Prostate gland (tissue), 2 donors: ENCODE results near the gene RIPPLY1. TPM values are rescaled to one million over a fixed set of nuclear protein-coding genes. Genes with fewer than 3 reads are reported as not detected.

Experiments
- DNase-seq: peaks from one replicate; pipeline ENCODE4 v3.0.0-alpha.2; 2019; ENCODE audit warnings: low spot score
- H3K27ac ChIP-seq, 2 donors: fragments of 200-600 bp; sonication (generic); 2 replicates each; pipeline ENCODE4 v1.5.1; 2017 to 2019
- H3K27me3 ChIP-seq: fragments of 200-600 bp; sonication (generic); replicated peaks from 2 replicates; pipeline ENCODE4 v1.5.1; 2019; ENCODE audit not compliant: insufficient read depth
- H3K36me3 ChIP-seq, 2 donors: fragments of 200-600 bp; sonication (generic); 1 replicate in 1 of 2; 2 replicates in 1 of 2; pipeline versions ENCODE4 v1.5.1 to v1.8.1; 2017 to 2019
- H3K4me1 ChIP-seq: fragments of 200-600 bp; sonication (generic); replicated peaks from 2 replicates; pipeline ENCODE4 v1.5.1; 2019
- H3K4me3 ChIP-seq, 2 donors: fragments of 200-600 bp; sonication (generic); 2 replicates each; pipeline ENCODE4 v1.5.1; 2017 to 2019
- H3K9me3 ChIP-seq: fragments of 200-600 bp; sonication (generic); 2 replicates; pipeline ENCODE4 v1.5.1; 2017
- CTCF ChIP-seq, 4 experiments: fragments of 200-600 bp in 2 of 4; fragments of 450-650 bp in 2 of 4; sonication (generic) in 2 of 4; IDR thresholded peaks; 1 replicate in 3 of 4; 2 replicates in 1 of 4; pipeline ENCODE4 v1.5.1; 2016 to 2019; ENCODE audit warnings: antibody characterized with exemption in 4 of 4, mild to moderate bottlenecking in 2 of 4, moderate library complexity in 2 of 4
- POLR2A ChIP-seq: fragments of 450-650 bp; IDR thresholded peaks from one replicate; pipeline ENCODE4 v1.6.1; 2016; ENCODE audit warnings: antibody characterized with exemption, mild to moderate bottlenecking
- POLR2AphosphoS5 ChIP-seq: sonication (generic); formaldehyde crosslinking; IDR thresholded peaks from one replicate; pipeline ENCODE4 v1.6.1; 2017; ENCODE audit warnings: antibody characterized with exemption
- WGBS: methylation state at CpG from one replicate; pipeline ENCODE4 v1.1.5; 2018; 5-methylcytosine and 5-hydroxymethylcytosine counted together
- intact Hi-C: fragments of 100-400 bp; cut with DNase I; formaldehyde crosslinking; loops from one replicate; pipeline ENCODE4 v1.14.2; 2022
- total RNA-seq, 2 donors: library from RNA; depleted of rRNA; stranded (reverse); fragments of >200 nt; gene quantifications; one replicate each; pipeline ENCODE4 v1.1.0, GENCODE V29; 2016

RIPPLY1 gene
- total RNA-seq, 2 donors from 2014 or later = not detected

- H3K36me3 ChIP-seq = no peaks in the 10 kb centered on the region
- TF ChIP-seq CTCF (IDR thresholded peaks at IDR 0.05) (no peak), POLR2A (no peak), POLR2AphosphoS5 (no peak)
- H3K4me3 ChIP-seq = no peak overlapping the region
- no peak overlapping the region for H3K27ac ChIP-seq
- DNase-seq = no peak
- intact Hi-C loops = no loop called here
- H3K9me3 ChIP-seq = no peaks in the 10 kb centered on the region
- H3K4me1 ChIP-seq = no peaks in the 10 kb centered on the region
- H3K27me3 ChIP-seq = no peaks in the 10 kb centered on the region
- 83% methylated on average over 2 of the region's 2 CpGs for WGBS
These were observed 18.5 kb upstream of the RIPPLY1 start for GRCh38 chrX:106921637-106922036.

GRCh38 chrX:106919932-106920452, 16.9 kb upstream of the RIPPLY1 start, which contains the start of gene CLDN2:
CLDN2 (plus strand) TSS chrX:106920402; CDS start chrX:106928229, 7,827 bp downstream.
- Histone ChIP-seq H3K27ac (no peak within 1 kb of the TSS), H3K36me3 (no peaks in the 10 kb centered on the region), H3K4me1 (no peaks in the 10 kb centered on the region), H3K4me3 (no peak within 1 kb of the TSS), H3K27me3 (no peaks in the 10 kb centered on the region), H3K9me3 (no peaks in the 10 kb centered on the region)
- intact Hi-C loops = no loop called here
- TF ChIP-seq CTCF (IDR thresholded peaks at IDR 0.05) = no peak
- no peak for TF ChIP-seq POLR2A
- TF ChIP-seq POLR2AphosphoS5 = no peak
- DNase-seq = no peak
- 38% methylated on average over 2 of the region's 2 CpGs for WGBS

DNA sequence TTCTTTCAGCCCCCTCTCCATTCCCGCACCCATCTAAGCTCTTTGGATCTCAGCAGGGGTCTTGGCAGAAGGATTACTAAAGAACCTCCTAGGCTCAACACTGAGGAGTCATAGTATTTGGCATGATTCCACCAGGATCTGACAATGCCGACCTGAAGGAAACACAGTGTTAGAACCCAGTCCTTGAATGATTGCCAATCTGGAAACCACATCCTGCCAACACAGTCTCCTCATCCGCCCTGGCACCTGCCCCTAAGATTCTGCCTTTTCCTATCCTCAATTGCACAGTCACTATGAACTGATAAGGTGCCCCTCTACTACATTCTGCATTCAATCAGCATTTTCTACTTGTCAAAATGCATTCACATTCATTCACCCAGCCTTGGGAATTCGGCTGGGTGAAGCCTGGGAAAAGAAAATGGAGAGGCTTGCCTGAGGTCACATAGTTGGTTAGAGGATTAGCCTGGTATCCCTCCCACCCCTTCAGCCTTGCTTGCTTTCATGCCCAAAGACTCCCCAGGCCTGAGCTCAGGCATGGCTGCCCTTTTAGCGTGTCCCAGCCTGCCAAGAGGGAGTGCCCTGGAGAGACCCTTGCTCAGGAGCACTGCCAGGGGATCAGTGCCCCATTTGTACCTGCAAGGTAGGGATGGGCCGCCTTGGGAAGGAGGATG, 14.8 kb upstream of the RIPPLY1 start:
- Histone ChIP-seq H3K9me3 (no peaks in the 10 kb centered on the region), H3K36me3 (no peaks in the 10 kb centered on the region), H3K4me1 (no peaks in the 10 kb centered on the region), H3K4me3 (no peak overlapping the region), H3K27ac (no peak overlapping the region), H3K27me3 (no peaks in the 10 kb centered on the region)
- intact Hi-C loops = no loop called here
- TF ChIP-seq POLR2AphosphoS5 (no peak), POLR2A (no peak), CTCF (IDR thresholded peaks at IDR 0.05) (no peak)
- DNase-seq = no peak
- 49% methylated on average over 6 of the region's 6 CpGs for WGBS

DNA sequence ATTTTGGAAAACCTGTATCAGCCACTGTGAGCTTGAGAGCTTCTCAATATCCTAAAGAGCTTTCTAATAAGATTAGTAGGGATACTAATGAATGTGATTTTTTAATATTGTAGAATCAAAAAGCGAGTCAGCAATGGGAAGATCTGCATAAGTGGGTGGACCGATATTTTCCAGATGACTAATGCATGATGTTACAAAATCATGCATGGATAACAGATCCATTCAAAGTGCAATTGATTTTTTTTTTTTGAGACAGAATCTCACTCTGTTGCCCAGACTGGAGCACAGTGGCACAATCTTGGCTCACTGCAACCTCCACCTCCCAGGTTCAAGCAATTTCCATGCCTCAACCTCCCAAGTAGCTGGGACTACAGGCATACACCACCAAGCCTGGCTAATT, 9.7 kb upstream of the RIPPLY1 start:
- Histone ChIP-seq H3K27me3 (no peaks in the 10 kb centered on the region), H3K27ac (no peak overlapping the region), H3K9me3 (no peaks in the 10 kb centered on the region), H3K4me1 (no peaks in the 10 kb centered on the region), H3K36me3 (no peaks in the 10 kb centered on the region), H3K4me3 (no peak overlapping the region)
- WGBS = 93% methylated on average over 2 of the region's 2 CpGs
- no peak for TF ChIP-seq CTCF (IDR thresholded peaks at IDR 0.05)
- no peak for TF ChIP-seq POLR2A
- no peak for TF ChIP-seq POLR2AphosphoS5
- intact Hi-C loops = no loop called here
- no peak for DNase-seq

DNA sequence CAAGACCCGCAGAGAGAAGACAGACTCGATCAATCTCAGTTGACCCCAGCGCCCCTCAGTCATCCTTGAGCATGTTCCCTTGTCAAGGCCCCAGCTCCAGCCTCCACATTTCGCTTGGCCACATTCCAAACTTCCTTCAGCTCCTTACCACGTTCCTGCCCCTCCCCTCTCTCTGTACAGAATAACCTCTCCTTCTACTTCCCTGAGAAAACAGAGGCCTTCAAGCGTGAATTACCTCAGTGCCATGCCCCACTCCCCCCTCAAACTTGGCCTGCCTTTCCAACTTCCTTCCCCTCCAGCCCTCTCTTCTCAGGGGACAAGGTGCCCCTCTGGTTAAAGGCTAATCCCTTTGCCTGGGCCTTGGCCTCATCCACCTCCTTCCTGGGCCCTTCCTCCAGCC, 3.2 kb upstream of the RIPPLY1 start:
- no peak for DNase-seq
- H3K4me3 ChIP-seq = no peak overlapping the region
- no peaks in the 10 kb centered on the region for H3K36me3 ChIP-seq
- TF ChIP-seq POLR2AphosphoS5 = no peak
- no peak for TF ChIP-seq CTCF (IDR thresholded peaks at IDR 0.05)
- no peak for TF ChIP-seq POLR2A
- no peaks in the 10 kb centered on the region for H3K27me3 ChIP-seq
- H3K27ac ChIP-seq = no peak overlapping the region
- WGBS = 60% methylated on average over 6 of the region's 6 CpGs
- no peaks in the 10 kb centered on the region for H3K4me1 ChIP-seq
- intact Hi-C loops = no loop called here
- H3K9me3 ChIP-seq = no peaks in the 10 kb centered on the region
